GM21723 (cell line): Measurements from ENCODE around the gene GOLPH3.
"Not testable (repeated sequence)": the region's sequence is repeated elsewhere in the genome, so short reads cannot be mapped to it uniquely, and the experiment has no call there.

Source experiments
- ATAC-seq: cut with Tn5 transposase; IDR thresholded peaks from one replicate; pipeline ENCODE4 v1.9.1; 2021; ENCODE audit warnings: mild to moderate bottlenecking, moderate library complexity; ENCODE audit not compliant: unreplicated experiment

Gene GOLPH3

DNA sequence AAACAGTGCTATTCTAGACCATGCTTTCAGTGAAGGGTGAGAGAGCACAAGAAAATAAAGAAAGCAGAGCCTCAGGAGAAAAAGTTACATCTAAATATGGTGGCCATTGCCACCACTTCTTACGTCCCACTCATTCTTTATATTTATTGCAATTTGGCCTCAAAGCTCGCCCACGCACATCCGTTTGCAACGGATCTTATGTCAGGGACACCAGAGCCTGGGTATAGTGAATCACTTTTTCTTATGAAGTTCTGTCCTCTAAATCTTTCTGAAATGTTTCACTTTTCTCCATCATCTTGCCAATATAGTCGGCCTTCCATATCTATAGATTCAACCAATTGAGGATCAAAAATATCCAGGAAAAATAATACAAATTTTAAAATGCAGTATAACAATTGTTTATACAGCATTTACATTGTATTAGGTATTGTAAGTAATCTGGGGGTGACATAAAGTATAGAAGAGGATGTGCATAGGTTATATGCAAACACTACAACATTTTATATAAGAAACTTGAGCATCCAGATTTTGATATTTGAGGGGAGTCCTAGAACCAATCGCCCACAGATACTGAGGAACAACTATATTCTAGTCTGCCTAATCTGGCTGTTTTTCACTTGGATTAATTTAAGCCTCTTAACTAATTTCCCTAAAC, 35.2 kb downstream of the GOLPH3 start:
- ATAC-seq, result no peak

DNA sequence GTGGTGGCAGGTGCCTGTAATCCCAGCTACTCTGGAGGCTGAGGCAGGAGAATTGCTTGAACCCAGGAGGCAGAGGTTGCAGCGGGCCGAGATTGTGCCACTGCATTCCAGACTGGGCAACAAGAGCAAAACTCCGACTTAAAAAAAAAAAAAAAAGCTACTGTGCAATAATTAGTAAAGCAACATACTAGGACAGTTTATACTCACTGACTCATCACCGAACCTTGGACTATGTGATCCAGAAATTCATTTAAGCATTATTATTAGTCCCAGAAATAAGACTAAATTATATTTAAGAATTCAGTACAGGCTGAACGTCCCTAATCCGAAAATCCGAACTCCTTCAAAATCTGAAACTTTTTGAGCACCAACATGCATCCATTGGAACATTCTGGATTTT, 37.8 kb downstream of the GOLPH3 start:
- ATAC-seq, result no peak

DNA sequence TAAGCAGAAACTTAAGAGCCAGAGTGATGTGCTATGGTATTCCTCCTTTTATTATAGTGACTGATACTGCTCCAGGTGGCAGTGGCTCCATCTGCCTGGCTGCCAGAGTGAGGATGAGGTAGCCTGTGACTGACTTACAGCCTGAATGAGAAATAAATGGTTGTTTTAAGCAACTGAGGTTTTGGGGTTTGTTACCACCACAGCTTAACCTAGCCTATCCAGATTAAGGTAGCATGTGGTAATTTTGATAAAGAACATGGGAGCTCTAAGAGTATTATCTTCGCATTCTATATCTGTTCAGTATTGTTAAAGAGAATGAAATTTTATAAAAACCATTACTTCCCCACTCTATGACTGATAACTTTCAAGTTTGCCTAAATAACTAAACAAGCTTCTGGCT, 39.0 kb downstream of the GOLPH3 start:
- no peak for ATAC-seq

DNA sequence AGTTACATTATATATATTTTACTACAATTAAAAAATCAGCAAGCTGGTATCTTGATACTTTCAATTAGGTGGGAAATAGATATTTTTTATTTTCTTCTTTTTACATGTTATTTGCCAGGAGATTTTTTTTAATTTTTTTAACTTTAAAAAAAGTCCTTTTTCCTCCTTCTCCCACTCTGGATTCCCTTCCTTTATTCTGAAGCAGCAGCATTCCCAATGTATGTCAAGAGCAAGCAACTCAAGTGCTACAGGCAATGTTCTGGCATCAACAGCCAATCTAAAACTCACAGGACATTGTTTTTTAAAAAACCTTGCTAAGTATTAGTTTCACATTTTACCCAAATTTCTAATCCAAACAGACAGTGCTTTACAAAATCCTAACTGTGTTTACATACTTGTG, 41.4 kb downstream of the GOLPH3 start:
- no peak for ATAC-seq

DNA sequence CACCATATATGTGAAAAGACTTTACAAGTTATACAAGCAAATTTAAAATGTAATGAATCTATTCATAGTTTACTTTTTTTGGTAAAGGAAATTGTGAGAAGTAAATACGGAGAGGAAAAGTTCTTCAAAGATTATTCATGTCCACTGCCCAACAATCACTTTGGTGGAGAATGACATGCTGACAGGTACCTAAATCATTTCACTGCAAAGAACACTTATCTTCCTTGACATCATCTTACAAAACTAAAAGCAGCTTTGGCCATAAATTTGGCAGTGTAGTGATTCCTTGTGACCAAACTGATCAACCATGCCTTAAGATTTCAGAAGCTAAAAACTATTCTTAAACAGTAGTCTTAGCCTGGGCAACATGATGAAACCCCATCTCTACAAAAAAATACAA, 42.5 kb downstream of the GOLPH3 start:
- no peak for ATAC-seq

DNA sequence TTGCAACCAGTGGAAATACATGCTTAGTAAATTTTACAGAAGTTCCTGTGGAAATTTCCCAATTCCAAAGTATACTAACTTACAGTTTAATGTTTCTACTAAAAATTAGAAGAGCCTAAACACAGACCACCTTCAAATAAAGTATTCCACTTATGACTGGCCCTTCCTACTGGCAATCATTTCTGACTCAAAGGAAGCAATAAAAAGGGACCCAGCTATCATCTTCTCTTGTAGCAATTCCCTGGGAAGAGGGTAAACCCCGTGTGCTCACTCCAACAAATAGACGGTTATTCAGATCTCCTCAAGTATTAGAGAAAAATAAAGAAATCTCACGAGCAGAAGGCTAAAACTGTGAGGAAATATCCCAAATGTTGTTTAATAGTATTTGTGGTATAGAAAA, 43.3 kb downstream of the GOLPH3 start:
- ATAC-seq, result no peak

DNA sequence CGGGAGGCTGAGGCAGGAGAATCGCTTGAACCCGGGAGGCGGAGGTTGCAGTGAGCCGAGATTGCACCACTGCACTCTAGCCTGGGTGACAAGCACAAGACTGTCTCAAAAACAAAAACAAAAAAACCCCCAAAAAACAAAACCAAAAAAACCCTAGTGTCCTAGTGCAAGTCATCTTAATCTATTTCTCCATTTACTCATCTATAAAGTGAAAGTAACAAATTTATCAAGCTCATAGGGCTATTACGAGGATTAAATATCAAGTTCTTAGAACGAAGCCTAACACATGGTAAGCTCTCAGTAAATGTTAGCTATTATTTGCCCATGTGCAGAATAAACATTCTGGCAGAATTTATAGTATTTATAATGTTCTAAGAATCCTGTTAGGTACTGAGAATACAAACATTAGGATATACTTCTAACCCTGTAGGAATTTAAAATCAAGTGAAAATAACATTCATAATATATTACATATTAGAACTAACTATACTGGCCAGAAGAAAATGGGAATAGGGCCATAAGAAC, 45.0 kb downstream of the GOLPH3 start:
- ATAC-seq, result no peak

DNA sequence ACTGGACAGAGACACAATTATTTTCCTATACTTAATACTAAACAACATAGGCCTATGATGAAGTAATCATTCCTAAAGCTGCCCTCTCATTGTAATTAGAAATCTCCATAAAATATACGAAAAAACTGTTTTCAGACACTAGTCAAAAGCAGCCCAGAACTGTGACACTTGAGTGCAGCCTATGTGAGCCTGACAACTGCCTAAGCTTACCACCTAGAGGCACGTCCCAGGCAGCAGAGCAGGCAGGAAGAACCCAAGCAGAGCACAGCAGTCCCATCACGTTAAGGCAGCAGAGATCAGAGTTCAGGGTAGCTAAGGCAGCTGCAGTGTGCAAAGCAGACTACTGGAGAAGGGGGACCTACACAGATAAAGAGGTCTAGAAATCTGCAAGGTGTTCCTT, 46.4 kb downstream of the GOLPH3 start:
- ATAC-seq, result no peak

DNA sequence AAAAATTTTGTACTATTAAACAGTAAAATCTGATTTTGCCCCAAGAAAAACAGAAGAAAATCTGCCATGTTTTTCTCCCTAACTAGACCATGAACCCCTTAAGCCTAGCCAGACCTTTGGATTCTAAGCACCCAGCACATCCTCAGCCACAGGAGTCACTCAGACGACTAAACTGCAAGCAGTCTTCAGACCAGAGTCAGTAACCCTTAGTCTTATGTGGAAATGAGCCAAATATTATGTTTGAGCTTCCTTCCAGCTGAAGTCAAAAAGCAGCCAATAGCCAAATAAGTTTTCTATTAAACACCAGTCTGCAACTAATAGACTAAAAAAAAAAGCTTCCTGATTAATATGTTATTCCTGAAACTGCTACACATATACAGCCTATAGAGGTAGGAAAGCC, 47.4 kb downstream of the GOLPH3 start:
- no peak for ATAC-seq

DNA sequence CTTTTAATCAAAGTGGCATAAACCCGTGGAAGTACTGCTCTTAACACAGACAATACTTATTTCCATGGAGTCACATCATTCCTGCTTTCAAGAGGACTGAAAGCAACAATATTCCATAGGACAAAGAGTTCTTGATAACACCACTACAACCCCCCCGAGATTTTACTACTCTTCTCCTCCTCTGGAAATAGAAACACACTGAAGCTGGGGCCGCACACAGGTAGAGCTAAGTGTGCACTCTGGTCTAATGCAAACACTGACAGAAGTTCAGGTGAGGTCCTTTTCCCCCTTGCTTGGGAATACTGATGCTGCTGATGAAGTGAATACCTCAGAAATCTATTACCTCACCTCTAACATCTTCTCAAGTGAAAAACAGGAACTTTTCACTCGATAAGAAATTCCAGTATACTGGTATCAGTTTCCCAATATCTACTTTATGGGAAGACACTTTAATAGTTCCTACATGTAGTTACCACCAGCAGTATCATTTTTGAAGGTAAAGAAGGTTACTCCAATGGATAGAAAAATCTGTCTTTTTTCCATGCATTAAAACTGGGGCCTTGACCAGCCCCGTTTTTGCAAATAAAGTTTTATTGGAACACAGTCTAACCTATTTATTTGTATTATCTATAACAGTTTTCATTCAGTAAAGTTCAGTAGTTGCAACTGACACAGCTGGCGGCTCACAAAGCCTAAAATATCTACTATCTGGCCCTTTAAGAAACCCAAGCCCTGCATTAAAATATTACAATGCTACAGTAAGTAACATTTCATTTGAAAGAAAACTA, 50.0 kb downstream of the GOLPH3 start:
- ATAC-seq, result no peak

DNA sequence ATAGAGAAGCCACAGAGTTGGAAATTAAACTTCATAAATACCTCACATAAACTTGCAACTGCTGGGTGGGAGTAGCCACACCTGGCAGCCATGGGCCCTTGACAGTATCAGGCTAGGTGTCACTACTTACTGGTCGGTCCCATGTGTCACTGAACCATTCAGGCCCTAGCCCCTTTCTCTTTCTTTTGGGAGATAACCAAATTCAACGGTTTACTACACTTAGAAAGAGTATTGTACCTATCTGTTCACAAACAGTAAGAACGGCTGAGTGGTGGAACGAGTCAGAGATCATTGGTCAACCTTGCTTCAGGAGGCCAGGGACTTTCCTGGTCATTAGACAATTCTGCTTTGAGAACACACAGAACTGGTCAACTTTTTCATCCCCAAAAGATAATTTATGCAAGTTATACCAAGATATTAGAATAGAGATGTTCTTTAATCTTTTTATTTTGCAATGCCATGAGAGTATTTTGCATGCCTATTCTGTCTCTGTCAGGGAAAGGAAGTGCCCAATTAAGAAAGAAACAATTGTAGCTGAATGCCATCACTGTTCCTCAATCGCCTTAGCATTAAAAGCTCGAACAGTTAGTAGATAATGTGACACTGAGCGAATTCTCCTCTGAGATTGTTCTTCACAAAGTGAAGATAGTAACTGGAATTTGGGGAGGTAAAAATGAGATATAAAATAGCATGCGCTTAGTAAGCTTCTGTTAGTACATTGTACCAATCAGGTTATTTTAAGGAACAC, 50.9 kb downstream of the GOLPH3 start:
- ATAC-seq, result no peak

DNA sequence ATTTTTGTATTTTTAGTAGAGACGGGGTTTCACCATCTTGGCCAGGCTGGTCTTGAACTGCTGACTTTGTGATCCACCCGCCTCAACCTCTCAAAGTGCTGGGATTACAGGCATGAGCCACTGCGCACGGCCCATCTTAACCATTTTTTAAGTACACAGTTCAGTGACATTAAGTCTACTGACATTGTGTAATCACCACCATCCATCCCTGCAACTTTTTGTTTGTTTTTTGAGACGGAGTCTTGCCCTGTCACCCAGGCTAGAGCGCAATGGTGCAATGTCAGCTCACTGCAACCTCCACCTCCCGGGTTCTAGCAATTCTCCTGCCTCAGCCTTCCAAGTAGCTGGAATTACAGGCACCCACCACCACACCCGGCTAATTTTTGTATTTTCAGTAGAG, 55.2 kb downstream of the GOLPH3 start:
- ATAC-seq, result not testable (repeated sequence)

DNA sequence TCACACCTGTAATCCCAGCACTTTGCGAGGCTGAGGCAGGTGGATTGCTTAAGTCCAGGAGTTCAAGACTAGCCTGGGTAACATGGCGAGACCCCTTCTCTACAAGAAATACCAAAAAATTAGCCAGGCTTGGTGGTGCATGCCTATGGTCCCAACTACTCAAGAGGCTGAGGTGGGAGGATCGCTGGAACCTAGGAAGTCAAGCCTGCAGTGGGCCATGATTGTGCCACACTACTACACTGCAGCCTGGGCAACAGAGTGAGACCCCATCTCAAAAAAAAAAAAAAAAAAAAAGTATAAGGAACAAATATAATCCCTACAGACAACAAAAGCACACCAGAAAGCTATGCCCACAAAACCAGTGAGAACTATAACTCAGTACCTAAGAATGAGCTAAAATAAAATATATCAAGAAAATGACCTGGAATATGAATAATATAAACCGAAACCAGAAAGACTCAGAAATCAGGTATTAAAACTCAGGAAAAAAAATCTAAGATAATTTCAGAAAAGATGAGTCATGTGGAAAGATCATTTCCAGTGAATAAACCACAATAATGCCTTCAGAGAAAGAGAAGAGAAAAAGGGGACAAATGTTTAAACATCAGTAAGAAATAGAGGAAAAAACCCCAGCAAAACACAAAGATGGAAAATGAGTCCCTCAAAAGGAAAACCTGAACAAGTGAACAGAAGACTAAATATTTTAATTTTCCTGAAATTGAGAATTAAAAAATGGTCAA, 57.4 kb downstream of the GOLPH3 start:
- ATAC-seq, result no peak

DNA sequence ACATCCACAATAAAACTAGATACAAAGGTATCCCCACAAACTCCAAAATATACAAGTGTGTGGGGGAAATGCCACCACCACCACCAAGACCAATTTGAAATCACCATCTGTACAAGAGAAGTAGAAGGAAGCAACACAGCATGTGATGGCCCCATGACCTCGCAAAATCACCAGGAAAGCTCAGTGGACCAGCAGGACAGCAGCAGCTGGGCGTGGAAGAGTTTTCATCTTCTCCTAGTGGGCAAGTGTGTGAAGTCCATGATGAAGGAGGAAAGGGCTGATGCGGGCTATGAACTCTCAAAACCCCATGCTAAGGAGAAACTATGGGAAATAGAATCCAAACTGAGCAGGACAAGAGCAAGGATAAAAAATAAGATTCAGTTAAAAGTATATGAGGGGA, 58.1 kb downstream of the GOLPH3 start:
- no peak for ATAC-seq

DNA sequence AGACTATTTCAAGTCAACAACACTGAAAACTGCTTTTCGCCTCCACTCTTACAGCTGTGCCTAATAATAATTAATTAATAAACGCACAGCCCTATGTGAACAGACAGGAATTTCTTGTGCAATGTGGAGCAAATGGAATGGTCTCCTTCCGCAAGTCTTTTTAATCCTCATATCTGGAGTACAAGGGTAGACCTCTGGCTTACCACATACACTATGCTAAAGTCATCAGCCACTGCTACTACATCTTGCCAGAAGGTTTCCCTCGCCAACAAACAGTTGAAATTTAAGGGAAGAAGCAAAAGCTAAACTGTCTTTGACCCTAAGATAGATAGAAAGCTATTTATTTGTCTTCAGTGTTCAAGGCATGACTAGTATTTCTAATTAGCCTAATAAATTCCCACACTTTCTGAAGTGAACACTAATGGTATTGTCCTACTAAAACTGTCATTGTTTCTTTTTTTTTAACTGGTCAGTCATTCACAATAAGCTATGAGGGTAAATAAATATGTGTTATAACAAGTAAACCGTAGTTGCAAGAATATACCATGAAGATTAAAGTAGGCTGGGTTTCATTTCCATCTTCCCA, 63.9 kb downstream of the GOLPH3 start:
- no peak for ATAC-seq

DNA sequence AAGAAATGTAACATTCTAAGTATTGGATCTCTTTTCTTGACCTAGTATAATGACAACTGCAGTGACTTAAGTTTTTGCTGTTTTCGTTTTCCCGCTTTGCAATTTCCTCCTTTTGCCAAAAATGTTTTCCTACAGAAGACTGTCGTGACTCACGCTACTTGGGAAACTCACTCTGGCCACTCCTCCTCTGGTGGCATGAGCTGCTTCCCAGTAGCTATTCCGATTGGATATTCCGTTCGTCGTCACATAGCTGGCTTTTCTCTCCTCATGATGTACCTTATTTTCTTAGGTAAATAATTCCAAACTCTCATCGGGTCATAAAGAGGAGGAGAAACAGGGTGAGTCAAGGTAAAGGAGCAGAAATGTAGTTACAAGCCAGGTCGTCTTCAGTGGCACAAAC, 64.9 kb downstream of the GOLPH3 start:
- no peak for ATAC-seq

DNA sequence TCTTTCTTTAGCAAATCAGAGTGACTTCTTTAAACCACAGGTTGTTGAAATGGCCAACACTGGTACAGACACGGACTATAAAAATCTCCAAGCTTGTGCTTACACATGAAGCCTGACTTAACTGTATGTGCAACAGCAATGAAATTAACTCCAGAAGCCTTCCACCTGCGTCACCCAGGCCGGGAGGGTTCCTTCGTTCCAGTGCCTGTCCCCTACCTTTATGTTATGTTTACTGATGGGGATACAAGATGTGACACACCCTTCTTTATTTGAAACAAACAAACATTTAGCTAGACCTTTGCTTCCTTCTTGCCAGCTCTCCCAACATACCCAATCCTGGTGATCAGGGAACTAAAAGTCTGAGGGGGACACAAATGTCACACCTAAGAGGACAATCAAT, 66.0 kb downstream of the GOLPH3 start:
- ATAC-seq, result no peak

DNA sequence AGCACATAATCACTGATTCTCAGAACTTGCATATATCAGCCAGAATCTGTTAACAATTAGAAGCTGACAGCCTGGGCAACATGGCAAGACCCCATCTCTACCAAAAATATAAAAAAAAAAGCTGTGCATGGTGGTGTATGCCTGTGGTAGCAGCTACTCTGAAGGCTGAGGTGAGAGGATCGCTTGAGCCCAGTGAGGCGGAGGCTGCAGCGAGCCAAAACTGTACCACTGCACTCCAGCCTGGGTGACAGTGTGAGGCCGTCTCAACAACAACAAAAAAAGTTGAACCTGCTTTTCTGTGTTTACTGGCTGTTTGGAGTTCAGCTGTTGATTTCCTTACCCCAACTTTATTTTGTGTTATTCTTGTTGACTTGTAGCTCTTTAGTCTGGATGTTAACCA, 66.8 kb downstream of the GOLPH3 start:
- ATAC-seq, result no peak

DNA sequence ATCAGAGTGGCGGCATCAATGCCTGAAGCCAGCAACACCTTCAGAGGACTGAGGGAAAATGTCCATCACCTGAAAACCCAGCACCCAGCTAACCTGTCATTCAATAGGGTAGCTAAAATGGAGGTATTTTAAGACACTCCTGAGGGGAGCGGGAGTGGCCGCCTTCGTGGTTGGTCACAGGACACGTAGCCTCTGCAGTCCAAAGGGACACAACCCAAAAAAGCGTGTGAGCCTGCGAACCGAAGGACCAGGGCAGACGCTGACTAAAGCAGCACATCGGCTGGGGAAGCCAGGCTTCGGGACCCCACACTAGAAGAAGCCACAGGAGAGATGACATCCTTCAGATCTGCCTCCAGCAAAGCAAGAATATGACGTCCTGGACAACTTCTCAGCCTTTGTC, 70.6 kb downstream of the GOLPH3 start:
- ATAC-seq, result no peak

DNA sequence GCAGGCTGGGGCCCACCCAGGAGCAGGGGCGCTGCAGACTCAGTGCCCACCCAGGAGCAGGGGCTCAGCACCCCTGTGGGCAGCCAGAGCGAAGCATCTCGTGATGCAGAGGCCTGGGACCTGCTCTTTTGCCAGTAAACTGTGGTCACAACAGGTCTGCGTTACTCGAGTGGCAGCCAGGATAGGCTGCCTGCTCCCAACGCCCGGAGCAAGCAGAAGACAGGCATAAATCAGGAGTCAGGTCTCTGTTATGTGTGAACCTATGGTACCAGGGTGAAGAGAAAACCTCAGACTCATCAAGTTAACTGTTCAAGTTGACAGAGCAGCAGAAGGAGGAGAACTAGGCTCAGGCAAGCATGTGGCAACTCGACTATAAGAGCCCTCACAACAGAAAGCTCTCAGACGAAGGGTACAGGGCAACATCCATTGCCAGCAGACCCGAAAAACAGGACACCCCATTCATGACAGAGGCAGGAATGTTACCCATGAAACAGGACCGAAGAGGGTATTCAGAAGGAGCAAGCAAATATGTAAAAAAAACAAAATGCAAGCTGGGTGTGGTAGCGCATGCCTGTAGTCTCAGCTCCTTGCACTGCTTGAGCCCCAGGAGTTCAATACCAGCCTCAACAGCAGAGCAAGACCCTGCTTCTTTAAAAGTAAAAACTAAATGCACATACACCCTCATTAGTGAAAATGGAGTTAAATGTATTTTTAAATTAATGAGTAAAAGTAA, 71.7 kb downstream of the GOLPH3 start:
- ATAC-seq, result no peak
